SK-N-SH treated with all-trans-retinoic acid at 6 μM for 48 hours (cell line): Measurements from ENCODE around the gene CEACAM4.

Experiments
- CSDC2 ChIP-seq: fragments of 250-450 bp; sonication (Bioruptor Pico); IDR thresholded peaks from 2 replicates; pipeline ENCODE4 v1.5.0; 2020; ENCODE audit warnings: mild to moderate bottlenecking, moderate library complexity
- GLIS3 ChIP-seq: fragments of 250-450 bp; sonication (Bioruptor Pico); IDR thresholded peaks from 2 replicates; pipeline ENCODE4 v1.5.0; 2020; ENCODE audit warnings: mild to moderate bottlenecking, moderate library complexity
- PATZ1 ChIP-seq: fragments of 250-450 bp; sonication (Bioruptor Pico); IDR thresholded peaks from 2 replicates; pipeline ENCODE4 v1.8.0; 2020; ENCODE audit warnings: mild to moderate bottlenecking, moderate library complexity, borderline replicate concordance
- SNAI2 ChIP-seq: fragments of 250-450 bp; sonication (Bioruptor Pico); IDR thresholded peaks from 2 replicates; pipeline ENCODE4 v1.5.0; 2020; ENCODE audit warnings: mild to moderate bottlenecking, moderate library complexity
- TOX ChIP-seq: fragments of 250-450 bp; sonication (Bioruptor Pico); IDR thresholded peaks from 2 replicates; pipeline ENCODE4 v1.8.0; 2021; ENCODE audit warnings: mild to moderate bottlenecking, moderate library complexity, borderline replicate concordance
- ZFP30 ChIP-seq: fragments of 450-650 bp; formaldehyde crosslinking; IDR thresholded peaks from 2 replicates; pipeline ENCODE4 v1.5.0; 2022; ENCODE audit warnings: mild to moderate bottlenecking, moderate library complexity
- ZNF8 ChIP-seq: fragments of 450-650 bp; formaldehyde crosslinking; IDR thresholded peaks from 2 replicates; pipeline ENCODE4 v1.5.0; 2020; ENCODE audit warnings: mild to moderate bottlenecking, moderate library complexity

- TF ChIP-seq GLIS3 (CRISPR knock-in tag) = no peak
- TF ChIP-seq CSDC2 = no peak
- TF ChIP-seq TOX (CRISPR knock-in tag) = no peak
- TF ChIP-seq SNAI2 (CRISPR knock-in tag) = no peak
- TF ChIP-seq ZNF8 = no peak
- TF ChIP-seq PATZ1 (CRISPR knock-in tag) = no peak
- TF ChIP-seq ZFP30 (CRISPR knock-in tag) = no peak
Measured at GRCh38 chr19:41610789-41611188, 16.1 kb downstream of the CEACAM4 start.
